PC-3 (cell line): ENCODE data around the gene RXRA.

Source experiments
- EZH2 ChIP-seq: fragments of 300-600 bp; sonication (generic); IDR thresholded peaks from one replicate; pipeline ENCODE4 v1.6.1; 2017; ENCODE audit warnings: antibody characterized with exemption, mild to moderate bottlenecking, low read length; ENCODE audit not compliant: unreplicated experiment
- EZH2phosphoT487 ChIP-seq: fragments of 300-600 bp; sonication (generic); IDR thresholded peaks from 2 replicates; pipeline ENCODE4 v1.6.1; 2018; ENCODE audit warnings: mild to moderate bottlenecking, antibody characterized with exemption, low read length, borderline replicate concordance
- TF ChIP-seq, protein P1 (sequence below): fragments of 300-600 bp; sonication (generic); conservative IDR thresholded peaks from 2 replicates; pipeline ENCODE4 v1.5.1; 2017; ENCODE audit warnings: antibody characterized with exemption, low read depth, mild to moderate bottlenecking, low read length

- TF ChIP-seq, protein P1, sequence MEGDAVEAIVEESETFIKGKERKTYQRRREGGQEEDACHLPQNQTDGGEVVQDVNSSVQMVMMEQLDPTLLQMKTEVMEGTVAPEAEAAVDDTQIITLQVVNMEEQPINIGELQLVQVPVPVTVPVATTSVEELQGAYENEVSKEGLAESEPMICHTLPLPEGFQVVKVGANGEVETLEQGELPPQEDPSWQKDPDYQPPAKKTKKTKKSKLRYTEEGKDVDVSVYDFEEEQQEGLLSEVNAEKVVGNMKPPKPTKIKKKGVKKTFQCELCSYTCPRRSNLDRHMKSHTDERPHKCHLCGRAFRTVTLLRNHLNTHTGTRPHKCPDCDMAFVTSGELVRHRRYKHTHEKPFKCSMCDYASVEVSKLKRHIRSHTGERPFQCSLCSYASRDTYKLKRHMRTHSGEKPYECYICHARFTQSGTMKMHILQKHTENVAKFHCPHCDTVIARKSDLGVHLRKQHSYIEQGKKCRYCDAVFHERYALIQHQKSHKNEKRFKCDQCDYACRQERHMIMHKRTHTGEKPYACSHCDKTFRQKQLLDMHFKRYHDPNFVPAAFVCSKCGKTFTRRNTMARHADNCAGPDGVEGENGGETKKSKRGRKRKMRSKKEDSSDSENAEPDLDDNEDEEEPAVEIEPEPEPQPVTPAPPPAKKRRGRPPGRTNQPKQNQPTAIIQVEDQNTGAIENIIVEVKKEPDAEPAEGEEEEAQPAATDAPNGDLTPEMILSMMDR, result no peak
- TF ChIP-seq EZH2 (no peak), EZH2phosphoT487 (no peak)
Measured at GRCh38 chr9:134377143-134377484, 50.9 kb downstream of the RXRA start.
